ENCODE results near the gene CTNNBIP1. TPM values are rescaled to one million over a fixed set of nuclear protein-coding genes. Genes with fewer than 3 reads are reported as not detected.
A peak's percentile ranks its signal among the peaks of the same experiment; 100 is the strongest.

Gene CTNNBIP1
- polyA plus RNA-seq, 3 donors = 26.2 to 26.8 (median 26.3) TPM

DNA sequence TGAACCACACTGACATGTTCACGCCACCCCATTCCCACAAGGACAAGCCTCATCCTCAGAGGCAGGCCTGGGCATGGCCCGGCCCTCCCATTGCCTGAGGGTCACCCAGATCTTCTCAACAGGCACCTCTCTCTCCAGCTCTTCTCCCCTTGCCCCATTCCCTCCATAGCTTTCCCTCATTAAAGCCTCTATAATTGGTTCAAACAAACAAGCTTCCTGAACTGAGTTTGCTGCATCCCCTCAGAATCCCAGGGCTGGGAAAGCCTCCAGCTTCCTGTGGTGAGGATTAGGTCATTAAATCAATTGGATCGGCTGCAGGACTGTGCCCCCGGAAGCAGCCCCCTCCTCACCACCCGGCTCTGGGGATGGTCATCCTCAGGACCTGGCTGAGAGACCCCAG lies 18.9 kb downstream of the CTNNBIP1 start:
- no peak overlapping the region for H3K4me2 ChIP-seq (replicated peaks; ENCODE audit: extremely low read depth, low read length, poor library complexity, severe bottlenecking)
- peaks cover 3% of the 10 kb centered on the region for H4K20me1 ChIP-seq (ENCODE audit: insufficient read depth, low read length)
- H3K4me1 ChIP-seq (ENCODE audit: control insufficient read depth in 1 of 2, insufficient read depth in 2 of 2, low read length in 2 of 2) = peaks cover 51 to 58% of the 10 kb centered on the region in 2 donors
- H3K9me3 ChIP-seq (replicated peaks in 1 of 2; ENCODE audit: control insufficient read depth in 1 of 2, insufficient read depth in 1 of 2, low read length in 2 of 2) = no peaks in the 10 kb centered on the region
- intact Hi-C loops (cut with micrococcal nuclease) = no loop called here
- no peak overlapping the region for H3K9ac ChIP-seq (ENCODE audit: insufficient read depth, low read length, poor library complexity, severe bottlenecking)
- H3K36me3 ChIP-seq (replicated peaks in 1 of 2; ENCODE audit: control insufficient read depth in 1 of 2, insufficient read depth in 2 of 2, low read length in 2 of 2) = peaks cover 7 to 15% of the 10 kb centered on the region in 2 donors
- H3K27me3 Mint-ChIP-seq (ENCODE audit: low read depth in 3 of 3) = peaks cover 0 to 2% (median 0%) of the 10 kb centered on the region in 3 donors
- H3K36me3 Mint-ChIP-seq = peaks cover 22 to 28% of the 10 kb centered on the region in 2 donors
- H3K27ac Mint-ChIP-seq = peak overlapping the region in 1 of 7 donors; percentile 26
- peaks cover 58% of the 10 kb centered on the region for H3K79me2 ChIP-seq (ENCODE audit: insufficient read depth, low read length)
- H3K27me3 ChIP-seq (ENCODE audit: control insufficient read depth in 2 of 2, insufficient read depth in 2 of 2, low read length in 2 of 2) = no peaks in the 10 kb centered on the region
- H3K9me3 Mint-ChIP-seq = no peaks in the 10 kb centered on the region
- H3K4me3 ChIP-seq (replicated peaks in 1 of 3; ENCODE audit: low read depth in 2 of 3, low read length in 3 of 3) = no peak overlapping the region
- peak overlapping the region in 1 of 2 donors; percentile 16 for H3K27ac ChIP-seq (ENCODE audit: low read depth in 1 of 2, low read length in 2 of 2)
- H3K4me1 Mint-ChIP-seq = peaks cover 60% of the 10 kb centered on the region
- WGBS (ENCODE audit: insufficient coverage) = 95% methylated on average over 2 of the region's 5 CpGs
- H2AFZ ChIP-seq (ENCODE audit: insufficient read depth, low read depth, low read length, poor library complexity, severe bottlenecking) = no peak overlapping the region
- TF ChIP-seq, protein P1, sequence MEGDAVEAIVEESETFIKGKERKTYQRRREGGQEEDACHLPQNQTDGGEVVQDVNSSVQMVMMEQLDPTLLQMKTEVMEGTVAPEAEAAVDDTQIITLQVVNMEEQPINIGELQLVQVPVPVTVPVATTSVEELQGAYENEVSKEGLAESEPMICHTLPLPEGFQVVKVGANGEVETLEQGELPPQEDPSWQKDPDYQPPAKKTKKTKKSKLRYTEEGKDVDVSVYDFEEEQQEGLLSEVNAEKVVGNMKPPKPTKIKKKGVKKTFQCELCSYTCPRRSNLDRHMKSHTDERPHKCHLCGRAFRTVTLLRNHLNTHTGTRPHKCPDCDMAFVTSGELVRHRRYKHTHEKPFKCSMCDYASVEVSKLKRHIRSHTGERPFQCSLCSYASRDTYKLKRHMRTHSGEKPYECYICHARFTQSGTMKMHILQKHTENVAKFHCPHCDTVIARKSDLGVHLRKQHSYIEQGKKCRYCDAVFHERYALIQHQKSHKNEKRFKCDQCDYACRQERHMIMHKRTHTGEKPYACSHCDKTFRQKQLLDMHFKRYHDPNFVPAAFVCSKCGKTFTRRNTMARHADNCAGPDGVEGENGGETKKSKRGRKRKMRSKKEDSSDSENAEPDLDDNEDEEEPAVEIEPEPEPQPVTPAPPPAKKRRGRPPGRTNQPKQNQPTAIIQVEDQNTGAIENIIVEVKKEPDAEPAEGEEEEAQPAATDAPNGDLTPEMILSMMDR (IDR thresholded peaks at IDR 0.05) = no peak
- peak in 1 of 3 donors; percentile 1 for DNase-seq
- no peak overlapping the region for H3K4me3 Mint-ChIP-seq

DNA sequence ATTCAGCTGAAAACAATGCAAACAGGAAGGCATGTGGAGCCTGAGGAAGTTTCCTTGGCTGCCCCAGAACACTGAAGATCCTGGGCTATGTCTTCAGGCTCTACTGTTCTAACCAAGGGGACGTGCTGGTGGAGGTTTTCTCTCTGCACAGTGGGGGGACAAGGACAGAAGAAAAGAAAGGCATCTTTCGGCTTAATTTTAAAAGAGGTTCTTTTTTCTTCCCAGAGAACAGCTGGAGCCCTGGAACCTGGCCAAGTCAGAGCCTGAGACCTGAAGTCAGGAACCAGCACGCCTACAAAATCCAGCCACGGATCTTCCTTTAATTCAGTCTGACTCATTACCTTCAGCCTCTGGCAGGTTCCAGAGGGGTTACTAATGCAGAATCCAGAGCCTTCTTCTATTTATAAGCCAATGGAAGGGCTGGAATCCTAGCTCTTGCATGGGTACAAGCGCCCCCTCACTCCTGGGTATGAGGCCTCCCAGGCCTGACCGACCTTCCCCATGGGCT lies 19.8 kb downstream of the CTNNBIP1 start:
- Histone ChIP-seq H2AFZ (ENCODE audit: insufficient read depth, low read depth, low read length, poor library complexity, severe bottlenecking) (no peak overlapping the region), H3K9me3 (replicated peaks in 1 of 2; ENCODE audit: control insufficient read depth in 1 of 2, insufficient read depth in 1 of 2, low read length in 2 of 2) (no peaks in the 10 kb centered on the region), H3K4me3 (replicated peaks in 1 of 3; ENCODE audit: low read depth in 2 of 3, low read length in 3 of 3) (no peak overlapping the region), H3K9ac (ENCODE audit: insufficient read depth, low read length, poor library complexity, severe bottlenecking) (no peak overlapping the region), H3K4me1 (ENCODE audit: control insufficient read depth in 1 of 2, insufficient read depth in 2 of 2, low read length in 2 of 2) (peaks cover 51 to 58% of the 10 kb centered on the region in 2 donors), H3K36me3 (replicated peaks in 1 of 2; ENCODE audit: control insufficient read depth in 1 of 2, insufficient read depth in 2 of 2, low read length in 2 of 2) (peaks cover 7 to 24% of the 10 kb centered on the region in 2 donors), H3K27ac (ENCODE audit: low read depth in 1 of 2, low read length in 2 of 2) (peak overlapping the region; percentile 1 to 60), H4K20me1 (ENCODE audit: insufficient read depth, low read length) (peaks cover 3% of the 10 kb centered on the region), H3K4me2 (replicated peaks; ENCODE audit: extremely low read depth, low read length, poor library complexity, severe bottlenecking) (no peak overlapping the region), H3K27me3 (ENCODE audit: control insufficient read depth in 2 of 2, insufficient read depth in 2 of 2, low read length in 2 of 2) (no peaks in the 10 kb centered on the region), H3K79me2 (ENCODE audit: insufficient read depth, low read length) (peaks cover 53% of the 10 kb centered on the region)
- peak in 1 of 3 donors; percentile 32 for DNase-seq
- peaks cover 0 to 2% (median 0%) of the 10 kb centered on the region in 3 donors for H3K27me3 Mint-ChIP-seq (ENCODE audit: low read depth in 3 of 3)
- peak overlapping the region; percentile 8 to 83 (median 74) for H3K27ac Mint-ChIP-seq
- TF ChIP-seq, protein P1 (IDR thresholded peaks at IDR 0.05) = no peak
- no peaks in the 10 kb centered on the region for H3K9me3 Mint-ChIP-seq
- intact Hi-C loops (cut with micrococcal nuclease) = no loop called here
- no peak overlapping the region for H3K4me3 Mint-ChIP-seq
- WGBS (ENCODE audit: insufficient coverage) = 3% methylated on average over 4 of the region's 6 CpGs
- peaks cover 55% of the 10 kb centered on the region for H3K4me1 Mint-ChIP-seq
- H3K36me3 Mint-ChIP-seq = peaks cover 26 to 37% of the 10 kb centered on the region in 2 donors

Data from CD14-positive monocyte (primary cell).